Activated T-cell treated with anti-CD3 and anti-CD28 coated beads for 24 hours (primary cell): ENCODE data around the gene EDN2.

Source experiments
- DNase-seq: peaks from one replicate; pipeline ENCODE4 v3.0.0-alpha.2; 2020; ENCODE audit warnings: low read depth

The EDN2 gene

GRCh38 chr1:41517062-41517438, 32.6 kb upstream of the EDN2 start:
- DNase-seq, result no peak

- DNase-seq, result peak; percentile 45
Observed at GRCh38 chr1:41516168-41517061, 31.9 kb upstream of the EDN2 start.

- DNase-seq, result no peak
Observed at GRCh38 chr1:41515778-41516167, 31.3 kb upstream of the EDN2 start.

GRCh38 chr1:41515131-41515678, 30.7 kb upstream of the EDN2 start:
- DNase-seq, result no peak

GRCh38 chr1:41514381-41514780, 29.9 kb upstream of the EDN2 start:
- DNase-seq, result no peak

GRCh38 chr1:41513383-41513735, 28.9 kb upstream of the EDN2 start:
- DNase-seq, result no peak

GRCh38 chr1:41512701-41513382, 28.4 kb upstream of the EDN2 start:
- no peak for DNase-seq

GRCh38 chr1:41511239-41511540, 26.7 kb upstream of the EDN2 start:
- no peak for DNase-seq

- DNase-seq, result no peak
Observed at GRCh38 chr1:41510531-41511238, 26.2 kb upstream of the EDN2 start.

GRCh38 chr1:41509270-41509671, 24.8 kb upstream of the EDN2 start:
- no peak for DNase-seq

GRCh38 chr1:41508290-41508689, 23.8 kb upstream of the EDN2 start:
- no peak for DNase-seq

- no peak for DNase-seq
Observed at GRCh38 chr1:41507836-41508235, 23.4 kb upstream of the EDN2 start.

- no peak for DNase-seq
Observed at GRCh38 chr1:41507110-41507720, 22.7 kb upstream of the EDN2 start.

- DNase-seq, result no peak
Observed at GRCh38 chr1:41504114-41505035, 19.9 kb upstream of the EDN2 start.

- DNase-seq, result no peak
Observed at GRCh38 chr1:41503538-41504113, 19.1 kb upstream of the EDN2 start.

- DNase-seq, result no peak
Observed at GRCh38 chr1:41502912-41503311, 18.4 kb upstream of the EDN2 start.

GRCh38 chr1:41501581-41501980, 17.1 kb upstream of the EDN2 start:
- DNase-seq, result no peak

GRCh38 chr1:41500781-41501518, 16.5 kb upstream of the EDN2 start:
- no peak for DNase-seq

- DNase-seq, result no peak
Observed at GRCh38 chr1:41500378-41500777, 15.9 kb upstream of the EDN2 start.

GRCh38 chr1:41499591-41499990, 15.1 kb upstream of the EDN2 start:
- no peak for DNase-seq
